ENCODE results near the gene UHRF1. TPM values are rescaled to one million over a fixed set of nuclear protein-coding genes. Genes with fewer than 3 reads are reported as not detected.

UHRF1 gene
- total and polyA plus RNA-seq, 2 of the 13 experiments (the other 11 are each of a cell fraction or from before 2014, with no cell fraction given): 6.8 to 78.4 TPM

- TF ChIP-seq ZNF605 (CRISPR knock-in tag; IDR thresholded peaks at IDR 0.05) (0 out of 2 replicates have a peak, but pooled peaks have one; percentile 31), NR2F2 (IDR thresholded peaks at IDR 0.05; ENCODE audit: borderline replicate concordance, low read depth) (no peak), GFI1 (CRISPR knock-in tag; IDR thresholded peaks at IDR 0.05; ENCODE audit: borderline replicate concordance) (no peak), NFATC3 (CRISPR knock-in tag; IDR thresholded peaks at IDR 0.05) (no peak; the same call in 1 of the 2 replicates), JUND (CRISPR knock-in tag; IDR thresholded peaks at IDR 0.05) (no peak), TARDBP (CRISPR knock-in tag; IDR thresholded peaks at IDR 0.05) (peak; percentile 82; the same call in 1 of the 2 replicates), GMEB1 (CRISPR knock-in tag; IDR thresholded peaks at IDR 0.05; ENCODE audit: borderline replicate concordance) (0 out of 2 replicates have a peak, but pooled peaks have one; percentile 49), ZNF296 (CRISPR knock-in tag; conservative IDR thresholded peaks at IDR 0.05) (no peak), SNAI1 (CRISPR knock-in tag; IDR thresholded peaks at IDR 0.05; ENCODE audit: borderline replicate concordance) (no peak), PRDM4 (CRISPR knock-in tag; IDR thresholded peaks at IDR 0.05; ENCODE audit: borderline replicate concordance) (no peak), YEATS4 (CRISPR knock-in tag; IDR thresholded peaks at IDR 0.05; ENCODE audit: borderline replicate concordance) (no peak)
Observed at GRCh38 chr19:4867534-4868285, 41.6 kb upstream of the UHRF1 start, which contains the start of gene PLIN3 (continued).
